ENCODE measurements around the gene LNX2.

- no peak for TF ChIP-seq CTCF (IDR thresholded peaks at IDR 0.05)
- no peak for TF ChIP-seq POLR2A (IDR thresholded peaks at IDR 0.05)
Observed at GRCh38 chr13:27601803-27602202, 18.5 kb downstream of the LNX2 start.
